ENCODE measurements around the gene TYMP.

DNA sequence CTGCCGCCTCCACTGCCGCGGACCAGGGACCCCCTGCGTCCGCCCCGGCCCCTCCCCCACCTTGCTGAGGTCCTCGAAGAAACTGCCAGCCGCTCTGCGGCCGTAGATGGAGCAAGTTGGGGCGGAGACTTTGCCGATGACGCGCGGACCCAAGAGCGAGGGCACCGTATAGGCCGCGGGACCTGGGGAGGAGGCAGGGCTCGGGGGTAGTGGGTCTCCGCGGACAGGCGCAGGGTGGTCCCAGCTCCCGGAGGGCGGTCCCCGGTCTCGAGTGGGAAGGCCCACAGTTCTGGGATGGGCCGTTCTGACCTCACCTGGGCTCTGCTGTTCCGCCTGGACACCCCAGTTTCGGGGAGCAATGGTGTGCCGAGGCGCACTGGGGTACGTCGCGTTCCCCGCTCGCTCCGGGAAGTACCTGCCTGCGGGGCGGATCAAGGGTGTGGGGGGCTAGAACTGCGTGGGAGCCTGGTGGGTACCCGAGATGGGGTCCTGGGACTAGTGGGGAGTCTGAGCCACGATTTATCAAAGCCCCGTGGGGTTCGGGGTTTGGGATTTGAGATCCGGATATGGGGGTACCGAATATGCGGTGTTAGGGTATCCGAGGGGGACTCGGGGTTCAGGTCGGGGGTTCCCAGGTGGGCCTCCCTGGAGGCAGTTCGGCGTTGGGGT lies 1.2 kb upstream of the TYMP start:
- TF ChIP-seq, protein P1, sequence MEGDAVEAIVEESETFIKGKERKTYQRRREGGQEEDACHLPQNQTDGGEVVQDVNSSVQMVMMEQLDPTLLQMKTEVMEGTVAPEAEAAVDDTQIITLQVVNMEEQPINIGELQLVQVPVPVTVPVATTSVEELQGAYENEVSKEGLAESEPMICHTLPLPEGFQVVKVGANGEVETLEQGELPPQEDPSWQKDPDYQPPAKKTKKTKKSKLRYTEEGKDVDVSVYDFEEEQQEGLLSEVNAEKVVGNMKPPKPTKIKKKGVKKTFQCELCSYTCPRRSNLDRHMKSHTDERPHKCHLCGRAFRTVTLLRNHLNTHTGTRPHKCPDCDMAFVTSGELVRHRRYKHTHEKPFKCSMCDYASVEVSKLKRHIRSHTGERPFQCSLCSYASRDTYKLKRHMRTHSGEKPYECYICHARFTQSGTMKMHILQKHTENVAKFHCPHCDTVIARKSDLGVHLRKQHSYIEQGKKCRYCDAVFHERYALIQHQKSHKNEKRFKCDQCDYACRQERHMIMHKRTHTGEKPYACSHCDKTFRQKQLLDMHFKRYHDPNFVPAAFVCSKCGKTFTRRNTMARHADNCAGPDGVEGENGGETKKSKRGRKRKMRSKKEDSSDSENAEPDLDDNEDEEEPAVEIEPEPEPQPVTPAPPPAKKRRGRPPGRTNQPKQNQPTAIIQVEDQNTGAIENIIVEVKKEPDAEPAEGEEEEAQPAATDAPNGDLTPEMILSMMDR (optimal IDR thresholded peaks at IDR 0.05 in 1 of 3, IDR thresholded peaks at IDR 0.05 in 1 of 3, conservative IDR thresholded peaks at IDR 0.05 in 1 of 3; ENCODE audit: extremely low read depth in 1 of 3, insufficient read depth in 2 of 3, low read length in 3 of 3), result no peak
- no peak for TF ChIP-seq EZH2 (IDR thresholded peaks at IDR 0.05; ENCODE audit: low read length)

All from keratinocyte (primary cell).